Measurements from ENCODE around the gene OR51B4. TPM values are rescaled to one million over a fixed set of nuclear protein-coding genes. Genes with fewer than 3 reads are reported as not detected.
A peak's percentile ranks its signal among the peaks of the same experiment; 100 is the strongest.

The OR51B4 gene
- polyA plus RNA-seq, 2 of the 4 experiments (the other 2 are of a cell fraction), result not detected

DNA sequence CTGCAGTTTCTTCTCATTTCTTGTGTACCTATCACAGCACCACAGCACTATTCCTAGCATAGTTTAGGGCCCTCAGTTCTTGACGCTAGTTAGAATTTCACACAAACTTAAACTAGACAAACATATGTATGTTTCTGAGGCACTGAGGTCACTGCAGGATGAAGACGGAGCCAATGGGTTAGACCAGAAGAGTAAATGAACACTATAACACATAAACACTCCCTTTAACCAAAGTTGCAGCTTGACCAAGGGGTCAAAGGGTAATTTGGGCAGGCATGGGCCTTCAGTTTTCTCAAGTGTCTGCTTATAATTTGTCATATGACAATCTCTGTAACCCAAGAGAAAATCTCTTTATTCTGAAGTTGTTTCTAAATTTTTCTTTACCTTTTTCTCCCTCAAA, 19.1 kb downstream of the OR51B4 start:
- no peak for ATAC-seq
- 91% methylated on average over 2 of the region's 2 CpGs for WGBS (ENCODE audit: missing lambda C conversion rate)
- CTCF ChIA-PET, result interaction anchor here (1.0 to 3.0 kb wide), 2 partner anchors 8 to 85 kb away, joined by 3 to 13 read pairs; no protein-coding TSS in a partner anchor
- no peak for DNase-seq (ENCODE audit: low read depth in 1 of 2, low spot score in 1 of 2)
- no peak overlapping the region for H3K4me3 ChIP-seq
- TF ChIP-seq CHD2 (IDR thresholded peaks at IDR 0.05; ENCODE audit: low read length, partially characterized antibody) (no peak), KDM5A (IDR thresholded peaks at IDR 0.05) (no peak), RCOR1 (IDR thresholded peaks at IDR 0.05; ENCODE audit: low read depth, low read length) (no peak), NPAS2 (CRISPR knock-in tag; IDR thresholded peaks at IDR 0.05; ENCODE audit: borderline replicate concordance) (no peak), JUN (IDR thresholded peaks at IDR 0.05) (no peak), BHLHE40 (IDR thresholded peaks at IDR 0.05; ENCODE audit: low read depth, low read length) (no peak), CBX8 (IDR thresholded peaks at IDR 0.05) (no peak), RNF2 (IDR thresholded peaks at IDR 0.05; ENCODE audit: borderline replicate concordance, low read depth) (no peak), PHF8 (IDR thresholded peaks at IDR 0.05; ENCODE audit: borderline replicate concordance, low read depth) (no peak), RAD21 (conservative IDR thresholded peaks at IDR 0.05 in 1 of 2, IDR thresholded peaks at IDR 0.05 in 1 of 2) (no peak), HOXB5 (CRISPR knock-in tag; IDR thresholded peaks at IDR 0.05) (no peak)
- peak overlapping the region in 1 of 2 experiments; percentile 52; a peak in 3 of 6 replicates for H3K27ac ChIP-seq
- FAIRE-seq, result no peak
- peaks cover 18% of the 10 kb centered on the region for H3K4me1 ChIP-seq
- no peak overlapping the region for H3K4me2 ChIP-seq
- POLR2A ChIA-PET, result no interaction called here
- H3K9me3 ChIP-seq, result no peaks in the 10 kb centered on the region

DNA sequence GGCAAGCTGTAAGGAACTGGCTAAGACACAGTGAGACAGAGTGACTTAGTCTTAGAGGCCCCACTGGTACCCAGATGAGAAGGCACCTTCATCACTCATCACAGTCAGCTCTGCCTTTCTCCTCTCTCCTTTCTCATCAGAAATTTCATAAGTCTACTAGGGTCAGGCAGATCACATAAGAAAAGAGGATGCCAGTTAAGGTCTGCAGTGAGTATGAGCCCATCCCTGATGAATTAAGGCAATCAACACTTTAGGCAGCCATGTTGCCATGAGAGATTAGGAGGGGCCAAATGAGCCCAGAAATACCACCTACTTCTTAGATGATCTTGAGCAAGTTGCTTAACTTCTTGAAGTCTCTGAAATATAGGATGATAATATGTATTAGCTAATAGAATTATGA, 20.1 kb downstream of the OR51B4 start:
- no peak overlapping the region for H3K4me3 ChIP-seq
- DNase-seq (ENCODE audit: low read depth in 1 of 2, low spot score in 1 of 2) (no peak), FAIRE-seq (no peak), ATAC-seq (no peak)
- ChIA-PET CTCF (interaction anchor here (3.0 kb wide), 1 partner anchor 9 kb away, joined by 13 read pairs; no protein-coding TSS in a partner anchor), POLR2A (no interaction called here)
- H3K4me1 ChIP-seq, result peaks cover 18% of the 10 kb centered on the region
- no peaks in the 10 kb centered on the region for H3K9me3 ChIP-seq
- TF ChIP-seq NPAS2 (CRISPR knock-in tag; IDR thresholded peaks at IDR 0.05; ENCODE audit: borderline replicate concordance), result no peak
- TF ChIP-seq EHMT2 (IDR thresholded peaks at IDR 0.05; ENCODE audit: low read depth), result no peak
- no peak for TF ChIP-seq TP53 (CRISPR knock-in tag; IDR thresholded peaks at IDR 0.05)
- TF ChIP-seq, protein P1, sequence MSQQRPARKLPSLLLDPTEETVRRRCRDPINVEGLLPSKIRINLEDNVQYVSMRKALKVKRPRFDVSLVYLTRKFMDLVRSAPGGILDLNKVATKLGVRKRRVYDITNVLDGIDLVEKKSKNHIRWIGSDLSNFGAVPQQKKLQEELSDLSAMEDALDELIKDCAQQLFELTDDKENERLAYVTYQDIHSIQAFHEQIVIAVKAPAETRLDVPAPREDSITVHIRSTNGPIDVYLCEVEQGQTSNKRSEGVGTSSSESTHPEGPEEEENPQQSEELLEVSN (IDR thresholded peaks at IDR 0.05; ENCODE audit: borderline replicate concordance, low read depth), result no peak
- TF ChIP-seq KDM5A (IDR thresholded peaks at IDR 0.05), result no peak
- TF ChIP-seq RCOR1 (IDR thresholded peaks at IDR 0.05; ENCODE audit: low read depth, low read length), result no peak
- TF ChIP-seq FOSL2 (IDR thresholded peaks at IDR 0.05), result no peak
- no peak for TF ChIP-seq FOSL2 (CRISPR knock-in tag; IDR thresholded peaks at IDR 0.05)
- TF ChIP-seq MYC (IDR thresholded peaks at IDR 0.05; ENCODE audit: borderline replicate concordance, low read length), result no peak
- TF ChIP-seq ZNF302 (CRISPR knock-in tag; IDR thresholded peaks at IDR 0.05), result no peak
- no peak overlapping the region for H3K4me2 ChIP-seq
- H3K27ac ChIP-seq, result peak overlapping the region; percentile 72 to 87

DNA sequence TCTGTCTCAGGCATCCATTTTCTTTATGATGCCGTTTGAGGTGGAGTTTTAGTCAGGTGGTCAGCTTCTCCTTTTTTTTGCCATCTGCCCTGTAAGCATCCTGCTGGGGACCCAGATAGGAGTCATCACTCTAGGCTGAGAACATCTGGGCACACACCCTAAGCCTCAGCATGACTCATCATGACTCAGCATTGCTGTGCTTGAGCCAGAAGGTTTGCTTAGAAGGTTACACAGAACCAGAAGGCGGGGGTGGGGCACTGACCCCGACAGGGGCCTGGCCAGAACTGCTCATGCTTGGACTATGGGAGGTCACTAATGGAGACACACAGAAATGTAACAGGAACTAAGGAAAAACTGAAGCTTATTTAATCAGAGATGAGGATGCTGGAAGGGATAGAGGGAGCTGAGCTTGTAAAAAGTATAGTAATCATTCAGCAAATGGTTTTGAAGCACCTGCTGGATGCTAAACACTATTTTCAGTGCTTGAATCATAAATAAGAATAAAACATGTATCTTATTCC, 21.1 kb downstream of the OR51B4 start:
- ChIA-PET CTCF (interaction anchor here (0.5 to 3.0 kb wide), 5 partner anchors 10 to 139 kb away, joined by 3 to 13 read pairs (median 4); no protein-coding TSS in a partner anchor), POLR2A (no interaction called here)
- peak overlapping the region; percentile 57 for H3K4me2 ChIP-seq
- H3K27ac ChIP-seq, result peak overlapping the region; percentile 78 to 87
- H3K4me3 ChIP-seq, result no peak overlapping the region
- 8% methylated on average over 2 of the region's 3 CpGs for WGBS (ENCODE audit: missing lambda C conversion rate)
- FAIRE-seq (peak; percentile 94), ATAC-seq (peak; percentile 100), DNase-seq (ENCODE audit: low read depth in 1 of 2, low spot score in 1 of 2) (peak; percentile 94 to 98)
- H3K9me3 ChIP-seq, result no peaks in the 10 kb centered on the region
- TF ChIP-seq JUN (IDR thresholded peaks at IDR 0.05) (peak; percentile 50 to 56; a peak in 1 of 5 replicates), FOSL2 (IDR thresholded peaks at IDR 0.05) (peak; percentile 96), FOSL2 (CRISPR knock-in tag; IDR thresholded peaks at IDR 0.05) (peak; percentile 100), JUNB (IDR thresholded peaks at IDR 0.05) (peak; percentile 81), EHMT2 (IDR thresholded peaks at IDR 0.05; ENCODE audit: low read depth) (no peak), MAFK (IDR thresholded peaks at IDR 0.05; ENCODE audit: partially characterized antibody) (peak; percentile 100), GATA3 (IDR thresholded peaks at IDR 0.05; ENCODE audit: borderline replicate concordance) (peak; percentile 20; the same call in 1 of the 2 replicates), EP300 (IDR thresholded peaks at IDR 0.05) (no peak), CBX2 (IDR thresholded peaks at IDR 0.05; ENCODE audit: borderline replicate concordance, low read depth) (no peak), RCOR1 (IDR thresholded peaks at IDR 0.05; ENCODE audit: low read depth, low read length) (0 out of 2 replicates have a peak, but pooled peaks have one; percentile 52), NFE2L2 (conservative IDR thresholded peaks at IDR 0.05; ENCODE audit: low read length) (peak; percentile 98)
- TF ChIP-seq, protein P2, sequence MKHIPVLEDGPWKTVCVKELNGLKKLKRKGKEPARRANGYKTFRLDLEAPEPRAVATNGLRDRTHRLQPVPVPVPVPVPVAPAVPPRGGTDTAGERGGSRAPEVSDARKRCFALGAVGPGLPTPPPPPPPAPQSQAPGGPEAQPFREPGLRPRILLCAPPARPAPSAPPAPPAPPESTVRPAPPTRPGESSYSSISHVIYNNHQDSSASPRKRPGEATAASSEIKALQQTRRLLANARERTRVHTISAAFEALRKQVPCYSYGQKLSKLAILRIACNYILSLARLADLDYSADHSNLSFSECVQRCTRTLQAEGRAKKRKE (CRISPR knock-in tag; IDR thresholded peaks at IDR 0.05; ENCODE audit: low read depth), result peak; percentile 80; the same call in 1 of the 2 replicates
- TF ChIP-seq, protein P3, sequence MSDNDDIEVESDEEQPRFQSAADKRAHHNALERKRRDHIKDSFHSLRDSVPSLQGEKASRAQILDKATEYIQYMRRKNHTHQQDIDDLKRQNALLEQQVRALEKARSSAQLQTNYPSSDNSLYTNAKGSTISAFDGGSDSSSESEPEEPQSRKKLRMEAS (IDR thresholded peaks at IDR 0.05), result 0 out of 2 replicates have a peak, but pooled peaks have one; percentile 28
- H3K4me1 ChIP-seq, result peaks cover 18% of the 10 kb centered on the region

Measured in A549 (cell line).